GM23338 (cell line): ENCODE measurements around the gene LRMDA.

Source experiments
- POLR2AphosphoS5 ChIP-seq: IDR thresholded peaks from 2 replicates; pipeline ENCODE4 v1.6.1; 2016; ENCODE audit warnings: antibody characterized with exemption, low read depth
- TF ChIP-seq, protein P1 (sequence below), 2 experiments: fragments of 200-600 bp in 1 of 2; sonication (generic) in 1 of 2; conservative IDR thresholded peaks; 2 replicates each; pipeline versions ENCODE4 v1.5.1 to v1.6.1; 2016 to 2017; ENCODE audit warnings: antibody characterized with exemption in 2 of 2, low read depth in 2 of 2, mild to moderate bottlenecking in 2 of 2, moderate library complexity in 1 of 2

DNA sequence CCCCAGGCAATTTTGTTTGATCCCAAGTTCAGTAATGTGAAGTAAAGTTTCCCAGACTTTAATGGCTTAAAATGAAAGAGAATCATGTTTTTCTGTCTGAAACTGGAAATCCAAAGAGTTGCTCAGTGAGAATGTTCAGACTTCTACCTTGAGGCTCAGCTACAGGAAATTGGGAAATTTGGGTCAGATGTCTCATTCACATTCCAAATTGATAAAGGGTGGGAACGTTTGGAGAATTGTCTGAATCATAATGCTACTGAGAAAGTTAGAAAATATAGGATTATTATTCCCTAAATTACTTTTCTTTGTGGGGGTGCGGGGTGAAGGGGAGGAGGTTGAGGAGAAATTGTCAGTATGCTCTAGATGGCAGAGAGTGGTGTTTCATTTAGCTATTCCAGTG, 773.9 kb downstream of the LRMDA start:
- TF ChIP-seq, protein P1, sequence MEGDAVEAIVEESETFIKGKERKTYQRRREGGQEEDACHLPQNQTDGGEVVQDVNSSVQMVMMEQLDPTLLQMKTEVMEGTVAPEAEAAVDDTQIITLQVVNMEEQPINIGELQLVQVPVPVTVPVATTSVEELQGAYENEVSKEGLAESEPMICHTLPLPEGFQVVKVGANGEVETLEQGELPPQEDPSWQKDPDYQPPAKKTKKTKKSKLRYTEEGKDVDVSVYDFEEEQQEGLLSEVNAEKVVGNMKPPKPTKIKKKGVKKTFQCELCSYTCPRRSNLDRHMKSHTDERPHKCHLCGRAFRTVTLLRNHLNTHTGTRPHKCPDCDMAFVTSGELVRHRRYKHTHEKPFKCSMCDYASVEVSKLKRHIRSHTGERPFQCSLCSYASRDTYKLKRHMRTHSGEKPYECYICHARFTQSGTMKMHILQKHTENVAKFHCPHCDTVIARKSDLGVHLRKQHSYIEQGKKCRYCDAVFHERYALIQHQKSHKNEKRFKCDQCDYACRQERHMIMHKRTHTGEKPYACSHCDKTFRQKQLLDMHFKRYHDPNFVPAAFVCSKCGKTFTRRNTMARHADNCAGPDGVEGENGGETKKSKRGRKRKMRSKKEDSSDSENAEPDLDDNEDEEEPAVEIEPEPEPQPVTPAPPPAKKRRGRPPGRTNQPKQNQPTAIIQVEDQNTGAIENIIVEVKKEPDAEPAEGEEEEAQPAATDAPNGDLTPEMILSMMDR (conservative IDR thresholded peaks at IDR 0.05; ENCODE audit: low read depth in 2 of 2): no peak
- TF ChIP-seq POLR2AphosphoS5: no peak
